SKM-1 (cell line): Measurements from ENCODE around the gene C3orf20.
"Not testable (repeated sequence)": the region's sequence is repeated elsewhere in the genome, so short reads cannot be mapped to it uniquely, and the experiment has no call there.

Experiments
- DNase-seq: peaks from one replicate; lab custom pipeline; 2025; ENCODE audit not compliant: unreplicated experiment; lab: John Stamatoyannopoulos, UW

Gene C3orf20

GRCh38 chr3:14752979-14753378 lies 78.0 kb downstream of the C3orf20 start:
- not testable (repeated sequence) for DNase-seq

DNA sequence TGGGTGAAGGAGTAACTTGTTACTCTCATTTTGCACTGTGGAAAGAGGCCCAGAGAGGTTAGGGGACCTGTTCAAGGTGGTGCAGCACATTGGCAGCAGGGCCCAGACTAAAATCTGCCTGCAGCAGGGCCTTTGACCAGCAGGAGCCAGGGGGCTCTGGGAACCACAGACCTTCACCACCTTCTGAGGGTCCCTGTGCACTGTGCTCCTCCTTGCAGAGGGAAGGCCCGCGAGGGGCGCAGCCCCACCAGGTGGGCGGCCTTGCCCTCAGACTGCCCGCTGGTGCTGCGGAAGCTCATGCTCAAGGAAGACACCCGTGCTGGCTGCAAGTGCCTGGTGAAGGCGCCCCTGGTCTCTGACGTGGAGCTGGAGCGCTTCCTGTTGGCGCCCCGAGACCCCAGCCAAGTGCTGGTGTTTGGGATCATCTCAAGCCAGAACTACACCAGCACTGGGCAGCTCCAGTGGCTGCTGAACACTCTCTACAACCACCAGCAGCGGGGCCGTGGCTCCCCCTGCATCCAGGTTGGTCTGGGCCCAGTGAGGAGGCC lies 82.3 kb downstream of the C3orf20 start:
- no peak for DNase-seq

- DNase-seq, result no peak
These were observed 83.4 kb downstream of the C3orf20 start for GRCh38 chr3:14758297-14758696.

DNA sequence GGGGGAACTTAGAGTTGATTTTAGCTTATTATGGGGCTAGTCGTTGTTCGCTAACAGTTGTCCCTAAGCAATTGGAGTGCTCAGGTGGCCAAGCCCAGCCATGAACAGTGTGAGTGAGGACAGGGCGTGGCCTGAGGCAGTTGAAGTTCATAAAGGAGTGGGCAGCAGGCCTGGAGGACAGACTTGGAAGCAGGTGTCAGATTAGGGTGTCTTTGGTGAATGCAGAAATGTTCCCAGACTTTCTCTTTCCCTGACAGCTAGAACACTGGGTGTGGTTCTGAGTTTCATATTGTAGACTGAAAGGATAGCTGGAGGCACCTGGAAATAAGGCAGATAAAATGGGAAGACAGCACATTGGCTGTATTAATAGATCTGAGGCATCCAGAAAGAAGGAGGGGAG lies 84.0 kb downstream of the C3orf20 start:
- DNase-seq, result no peak

DNA sequence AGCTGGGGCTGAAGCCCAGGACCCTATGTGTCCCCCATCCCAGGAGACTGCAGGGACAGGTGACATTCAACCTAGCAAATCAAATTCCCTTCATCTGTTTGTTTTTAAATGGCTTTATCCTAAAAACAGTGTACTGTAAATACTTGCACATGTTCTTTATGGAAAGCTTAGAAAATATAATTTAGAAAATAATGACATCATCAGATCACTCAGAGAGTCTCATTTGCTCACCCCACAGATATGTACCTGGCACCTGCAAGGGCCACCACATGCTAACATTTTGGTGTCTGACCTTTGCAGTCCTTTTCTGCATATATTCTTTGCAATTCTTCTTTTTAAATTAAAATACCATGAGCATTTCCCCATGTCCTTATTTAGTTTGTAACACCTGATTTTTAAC lies 85.2 kb downstream of the C3orf20 start:
- no peak for DNase-seq

- no peak for DNase-seq
These were observed 86.3 kb downstream of the C3orf20 start for GRCh38 chr3:14761121-14761672.

- no peak for DNase-seq
These were observed 86.9 kb downstream of the C3orf20 start for GRCh38 chr3:14761866-14762265.

GRCh38 chr3:14762701-14763100 lies 87.8 kb downstream of the C3orf20 start:
- DNase-seq, result no peak

GRCh38 chr3:14764331-14765059 lies 89.6 kb downstream of the C3orf20 start:
- no peak for DNase-seq

DNA sequence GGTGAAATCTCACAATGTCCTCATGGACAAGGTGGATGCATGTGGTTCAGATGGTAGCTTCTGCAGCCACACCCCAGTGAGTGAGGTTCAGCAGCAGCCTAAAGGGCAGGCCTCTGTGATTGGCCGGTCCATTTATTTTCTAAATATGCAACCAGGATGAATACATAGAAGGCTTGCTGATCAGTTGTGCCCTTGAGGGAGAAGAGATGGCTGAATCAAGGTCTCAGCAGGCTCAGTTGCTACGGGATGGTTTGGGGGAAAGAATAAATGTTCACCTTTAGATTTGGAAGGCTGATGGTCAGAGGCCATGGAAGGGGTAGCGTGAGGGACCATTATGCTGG lies 90.1 kb downstream of the C3orf20 start:
- no peak for DNase-seq

- DNase-seq, result no peak
These were observed 90.9 kb downstream of the C3orf20 start for GRCh38 chr3:14765576-14766427.

DNA sequence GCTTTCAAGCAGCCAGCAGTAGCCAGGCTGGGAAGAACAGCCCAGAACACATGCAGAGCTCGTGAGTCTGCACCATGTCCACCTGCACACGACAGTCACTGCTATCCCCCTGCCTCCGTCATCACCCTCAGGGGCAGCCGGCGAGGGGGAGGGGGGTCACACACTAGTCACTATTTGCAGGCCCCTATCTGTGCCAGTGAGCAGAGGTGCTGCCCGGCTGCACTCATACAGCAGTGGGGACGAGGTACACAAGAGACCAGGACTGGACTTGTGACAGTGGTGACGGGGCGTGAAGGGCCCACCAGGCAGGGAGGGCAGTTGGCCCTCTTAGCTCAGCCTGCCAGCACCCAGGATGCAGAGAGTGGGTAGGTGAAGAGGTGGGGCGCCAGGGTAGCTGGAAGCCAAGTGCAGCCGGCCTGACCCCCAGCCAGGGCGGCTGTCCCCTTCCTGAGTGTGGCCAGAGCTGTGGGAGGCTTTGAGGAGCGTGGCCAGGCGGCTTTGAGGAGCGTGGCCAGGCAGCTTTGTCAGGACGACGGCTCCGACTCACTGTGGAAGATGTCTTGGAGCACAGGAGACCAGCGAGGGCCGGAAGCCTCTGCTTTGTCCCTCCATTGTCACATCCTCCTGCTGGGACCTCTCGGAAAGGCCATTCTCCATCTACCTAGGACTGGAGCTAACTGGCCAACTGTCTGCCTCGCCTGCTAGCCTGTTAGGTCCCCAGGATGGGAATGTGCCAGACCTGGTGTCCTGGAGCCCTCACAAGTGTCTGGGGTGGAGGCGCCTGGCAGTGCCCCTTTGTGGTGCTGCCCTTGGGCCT lies 91.7 kb downstream of the C3orf20 start:
- no peak for DNase-seq

GRCh38 chr3:14767245-14768051 lies 92.5 kb downstream of the C3orf20 start:
- DNase-seq, result no peak

DNA sequence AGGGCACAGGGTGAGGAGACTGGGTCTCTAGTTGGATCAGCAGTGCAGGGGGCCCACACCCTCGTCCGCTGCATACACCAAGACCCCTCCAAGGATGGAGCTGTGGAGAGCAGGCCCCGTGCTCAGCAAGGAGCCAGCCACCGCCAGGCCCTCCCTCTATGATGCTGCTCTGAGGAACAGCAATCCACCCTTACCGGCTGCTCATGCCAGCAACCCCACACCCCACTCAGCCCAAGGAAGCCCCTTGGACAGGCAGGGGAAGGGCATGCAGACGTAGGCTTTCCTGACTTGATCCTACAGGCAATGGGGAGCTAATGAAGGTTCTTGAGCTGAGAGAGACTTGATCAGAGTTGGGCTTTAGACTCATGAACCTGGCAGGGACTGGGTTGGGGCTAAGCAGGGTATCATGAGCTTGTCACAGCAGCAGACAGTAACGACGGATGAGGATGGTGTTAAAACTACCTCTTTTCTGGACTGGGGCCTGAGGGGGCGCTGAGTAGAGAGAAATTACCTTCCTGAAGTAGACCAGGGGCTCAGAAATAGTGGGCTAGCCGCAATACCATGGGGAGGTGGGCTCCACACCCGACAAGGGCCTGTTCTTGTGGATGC lies 93.3 kb downstream of the C3orf20 start:
- no peak for DNase-seq

DNA sequence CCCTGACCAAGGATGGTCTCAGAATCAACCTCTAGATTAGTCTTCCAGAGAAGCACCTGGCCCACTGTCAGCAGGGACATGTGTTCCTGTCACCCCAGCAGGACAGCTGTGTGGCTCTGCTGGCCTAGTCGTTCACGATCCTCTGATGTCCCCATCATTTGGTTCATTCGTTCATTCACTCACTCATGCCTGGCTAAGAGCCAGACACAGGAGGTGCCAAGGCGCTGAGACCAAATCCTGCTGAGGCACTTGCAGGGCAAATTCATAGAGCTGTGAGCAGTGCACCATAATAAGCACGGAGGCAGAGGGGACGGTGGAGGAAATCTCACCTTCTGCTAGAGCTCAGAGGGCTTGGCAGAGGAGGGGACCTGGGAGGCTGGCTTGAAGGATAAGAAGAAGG lies 93.9 kb downstream of the C3orf20 start:
- DNase-seq, result no peak

GRCh38 chr3:14769544-14770325 lies 94.8 kb downstream of the C3orf20 start:
- DNase-seq, result no peak

GRCh38 chr3:14770591-14770990 lies 95.7 kb downstream of the C3orf20 start:
- DNase-seq, result no peak

- no peak for DNase-seq
These were observed 96.9 kb downstream of the C3orf20 start for GRCh38 chr3:14771593-14772497.
